ENCODE data around the gene SLC7A5. TPM values are rescaled to one million over a fixed set of nuclear protein-coding genes. Genes with fewer than 3 reads are reported as not detected.

Gene SLC7A5
- total and polyA plus RNA-seq, 2 of the 13 experiments (the other 11 are each of a cell fraction or from before 2014, with no cell fraction given): 79.6 to 155 TPM

- TSS peak; percentile 25 for BruUV-seq (replicated peaks)
- Histone ChIP-seq H4K20me1 (ENCODE audit: insufficient read depth, low read length) (no peaks in the 10 kb centered on the region), H3K27ac (ENCODE audit: extremely low read length, insufficient read depth, low read length) (no peak overlapping the region), H3K4me3 (replicated peaks in 1 of 3; ENCODE audit: insufficient read depth in 1 of 3, low read depth in 2 of 3, low read length in 3 of 3) (no peak overlapping the region), H3K4me1 (ENCODE audit: insufficient read depth, low read length) (no peaks in the 10 kb centered on the region), H3K79me2 (ENCODE audit: insufficient read depth, low read length) (no peaks in the 10 kb centered on the region), H3K36me3 (replicated peaks in 1 of 2; ENCODE audit: control insufficient read depth in 1 of 2, insufficient read depth in 2 of 2, low read length in 2 of 2) (peaks cover 16 to 42% of the 10 kb centered on the region in 2 experiments; a peak in 4 of 5 replicates), H2AFZ (ENCODE audit: low read length) (no peak overlapping the region), H3K9me3 (ENCODE audit: low read length) (no peaks in the 10 kb centered on the region), H3K27me3 (ENCODE audit: control insufficient read depth in 1 of 2, insufficient read depth in 2 of 2, low read length in 2 of 2) (no peaks in the 10 kb centered on the region), H3K9ac (ENCODE audit: insufficient read depth, low read depth, low read length) (no peak overlapping the region), H3K4me2 (ENCODE audit: low read depth, low read length) (no peak overlapping the region)
- WGBS (ENCODE audit: low lambda C conversion rate): 96% methylated on average over 19 of the region's 20 CpGs
- in situ Hi-C loops (cut with HindIII; ENCODE audit: extremely low pct_ligation_motif_present, low pct_unique_long_range_greater_than_20kb) (no loop called here), intact Hi-C loops (cut with micrococcal nuclease; ENCODE audit: unreplicated experiment) (no loop called here)
- ChIA-PET CTCF (ENCODE audit: low intra/inter-chr PET ratio, low total read pairs) (no interaction called here), POLR2A (no interaction called here)
- no peak for DNase-seq (ENCODE audit: low spot score)
- ATAC-seq: peak; percentile 21
- no peak for FAIRE-seq
- TF ChIP-seq ZBTB38 (CRISPR knock-in tag; IDR thresholded peaks at IDR 0.05) (0 out of 2 replicates have a peak, but pooled peaks have one; percentile 32), ZNF33A (CRISPR knock-in tag; IDR thresholded peaks at IDR 0.05; ENCODE audit: borderline replicate concordance) (no peak), NFIC (IDR thresholded peaks at IDR 0.05; ENCODE audit: low read length) (no peak), ZNF142 (CRISPR knock-in tag; IDR thresholded peaks at IDR 0.05) (no peak), TSC22D2 (CRISPR knock-in tag; IDR thresholded peaks at IDR 0.05; ENCODE audit: borderline replicate concordance) (no peak), RARA (CRISPR knock-in tag; IDR thresholded peaks at IDR 0.05) (no peak), TEAD2 (CRISPR knock-in tag; IDR thresholded peaks at IDR 0.05) (no peak), ZBTB7A (CRISPR knock-in tag; IDR thresholded peaks at IDR 0.05) (no peak), ZNF687 (CRISPR knock-in tag; IDR thresholded peaks at IDR 0.05) (peak; percentile 38; the same call in 1 of the 2 replicates), ZNF775 (CRISPR knock-in tag; IDR thresholded peaks at IDR 0.05; ENCODE audit: borderline replicate concordance) (no peak), KLF12 (CRISPR knock-in tag; IDR thresholded peaks at IDR 0.05; ENCODE audit: borderline replicate concordance) (no peak), ZNF567 (CRISPR knock-in tag; IDR thresholded peaks at IDR 0.05; ENCODE audit: borderline replicate concordance) (no peak), ZNF431 (CRISPR knock-in tag; IDR thresholded peaks at IDR 0.05; ENCODE audit: borderline replicate concordance, low read depth) (no peak), ZNF768 (CRISPR knock-in tag; IDR thresholded peaks at IDR 0.05) (peak; percentile 32; the same call in 1 of the 2 replicates)
Measured at GRCh38 chr16:87897521-87898505, 28.5 kb upstream of the SLC7A5 start.
